Heart right ventricle (tissue), 16 donors: ENCODE data around the gene TAGLN. TPM values are rescaled to one million over a fixed set of nuclear protein-coding genes. Genes with fewer than 3 reads are reported as not detected.
A peak's percentile ranks its signal among the peaks of the same experiment; 100 is the strongest.

Source experiments
- ATAC-seq, 8 donors: fragments of 200-7000 bp; cut with Tn5 transposase; one replicate each; pipeline ENCODE4 v1.9.1; 2020; ENCODE audit warnings: mild to moderate bottlenecking in 8 of 8, moderate library complexity in 8 of 8, moderate number of reproducible peaks in 1 of 8
- DNase-seq, 2 donors: peaks; one replicate each; pipeline ENCODE4 v3.0.0-alpha.2; 2020
- H3K27ac ChIP-seq, 10 donors: fragments of 200-600 bp; sonication (generic) in 2 of 10; one replicate each; pipeline versions ENCODE4 v1.5.0 to v1.8.0; 2020 to 2022; ENCODE audit warnings: mild to moderate bottlenecking in 3 of 10
- H3K27me3 ChIP-seq, 7 donors: fragments of 200-600 bp; one replicate each; pipeline ENCODE4 v1.8.0; 2021 to 2022; ENCODE audit warnings: mild to moderate bottlenecking in 2 of 7
- H3K36me3 ChIP-seq, 9 donors: fragments of 200-600 bp; sonication (generic) in 1 of 9; one replicate each; pipeline versions ENCODE4 v1.5.0 to v1.8.0; 2020 to 2022; ENCODE audit warnings: mild to moderate bottlenecking in 2 of 9
- H3K4me1 ChIP-seq, 9 donors: fragments of 200-600 bp; sonication (generic) in 1 of 9; one replicate each; pipeline versions ENCODE4 v1.5.0 to v1.8.0; 2020 to 2022; ENCODE audit warnings: mild to moderate bottlenecking in 4 of 9
- H3K4me3 ChIP-seq, 10 donors: fragments of 200-600 bp; sonication (generic) in 2 of 10; one replicate each; pipeline versions ENCODE4 v1.5.0 to v1.8.0; 2020 to 2022; ENCODE audit warnings: mild to moderate bottlenecking in 7 of 10, moderate library complexity in 2 of 10
- H3K9me3 ChIP-seq, 11 donors: fragments of 200-600 bp in 10 of 11; sonication (generic) in 2 of 11; one replicate each; pipeline versions ENCODE4 v1.5.0 to v1.8.0; 2013 to 2022; ENCODE audit warnings: mild to moderate bottlenecking in 2 of 11, control low read depth in 1 of 11, moderate library complexity in 1 of 11
- WGBS, 2 donors: extraction: QIAGEN DNeasy Blood & Tissue Kit; methylation state at CpG; one replicate each; pipeline ENCODE4 v1.1.7; 2013; ENCODE audit warnings: inconsistent platforms in 1 of 2; 5-methylcytosine and 5-hydroxymethylcytosine counted together
- intact Hi-C, 10 donors: fragments of 100-400 bp; cut with DNase I; formaldehyde crosslinking; loops; one replicate each; pipeline versions ENCODE4 v1.11.1 to v1.14.2; 2022
- polyA plus RNA-seq, 2 donors: library from polyadenylated mRNA; stranded (reverse); fragments of 200-250 nt; gene quantifications; one replicate each; pipeline ENCODE4 v1.2.3, GENCODE V29; 2013
- total RNA-seq, 10 donors: library from RNA; stranded (reverse); fragmentation: NEBNext Ultra II Directional in 3 of 10; extraction: Animal tissue kit (Norgen Biotek cat#: 25700) in 3 of 10; gene quantifications; one replicate each; pipeline versions ENCODE4 v1.2.1 to v1.2.4, GENCODE V29; 2021 to 2023
- TF ChIP-seq, protein P1 (sequence below), 9 donors: fragments of 200-600 bp; sonication (generic) in 2 of 9; IDR thresholded peaks; one replicate each; pipeline versions ENCODE4 v1.5.0 to v1.8.0; 2021 to 2022; ENCODE audit warnings: antibody characterized with exemption in 9 of 9, mild to moderate bottlenecking in 5 of 9, moderate library complexity in 1 of 9
- donor health status: Arrhythmogenic right ventricular cardiomyopathy.
- donor health status: ischemic (EF 13 %, LVEDD 7.1; RV severe dilation, severe dysfunction).
- donor health status: healthy with polysubstance abuse.
- donor health status: DM: no; HTN: yes; CAD: no.
- donor health status: DM: no; HTN: no; CAD: no.
- donor health status: ischemic (EF 25% LVEDD 6.9; RV normal size, moderate dysfunction).
- donor health status: ischemic (EF 25% LVEDD 5.7; RV mildly dilated, moderate dysfunction).
- donor health status: healthy.
- donor health status: DM: yes; HTN: yes; CAD: no.
- donor health status: Ischemic cardiomyopathy.
- donor health status: ischemic (EF 35%, LVEDD 5.7; RV mildly dilated, moderate dysfunction).
- donor health status: nonischemic (EF 11% LVEDD 7.7; RV severe dilation, severe dysfunction).
- donor health status: DM: yes; HTN: yes; CAD: no.
- donor health status: PGD.
- donor health status: ischemic (EF 29% LVEDD 5.4; RV normal size, mild dysfunction).
- donor health status: nonischemic (EF 23%, LVEDD 6.1; RV moderate dilation, normal function).

TAGLN gene
- total and polyA plus RNA-seq, 12 donors = 71.7 to 883 (median 108) TPM

- Histone ChIP-seq H3K9me3 (no peaks in the 10 kb centered on the region), H3K4me1 (peaks cover 6 to 37% (median 29%) of the 10 kb centered on the region in 9 donors), H3K27me3 (no peaks in the 10 kb centered on the region), H3K36me3 (peaks cover 0 to 68% (median 36%) of the 10 kb centered on the region in 9 donors), H3K27ac (peak overlapping the region in 1 of 10 donors; percentile 16), H3K4me3 (no peak overlapping the region)
- TF ChIP-seq, protein P1, sequence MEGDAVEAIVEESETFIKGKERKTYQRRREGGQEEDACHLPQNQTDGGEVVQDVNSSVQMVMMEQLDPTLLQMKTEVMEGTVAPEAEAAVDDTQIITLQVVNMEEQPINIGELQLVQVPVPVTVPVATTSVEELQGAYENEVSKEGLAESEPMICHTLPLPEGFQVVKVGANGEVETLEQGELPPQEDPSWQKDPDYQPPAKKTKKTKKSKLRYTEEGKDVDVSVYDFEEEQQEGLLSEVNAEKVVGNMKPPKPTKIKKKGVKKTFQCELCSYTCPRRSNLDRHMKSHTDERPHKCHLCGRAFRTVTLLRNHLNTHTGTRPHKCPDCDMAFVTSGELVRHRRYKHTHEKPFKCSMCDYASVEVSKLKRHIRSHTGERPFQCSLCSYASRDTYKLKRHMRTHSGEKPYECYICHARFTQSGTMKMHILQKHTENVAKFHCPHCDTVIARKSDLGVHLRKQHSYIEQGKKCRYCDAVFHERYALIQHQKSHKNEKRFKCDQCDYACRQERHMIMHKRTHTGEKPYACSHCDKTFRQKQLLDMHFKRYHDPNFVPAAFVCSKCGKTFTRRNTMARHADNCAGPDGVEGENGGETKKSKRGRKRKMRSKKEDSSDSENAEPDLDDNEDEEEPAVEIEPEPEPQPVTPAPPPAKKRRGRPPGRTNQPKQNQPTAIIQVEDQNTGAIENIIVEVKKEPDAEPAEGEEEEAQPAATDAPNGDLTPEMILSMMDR (IDR thresholded peaks at IDR 0.05) = no peak
- no peak for DNase-seq
- 68 to 75% methylated on average over 9 of the region's 9 CpGs for whole genome bisulfite sequencing, 2 donors
- intact Hi-C loops = no loop called here
- ATAC-seq = no peak
These were observed 29.0 kb upstream of the TAGLN start for GRCh38 chr11:117170210-117170609.

DNA sequence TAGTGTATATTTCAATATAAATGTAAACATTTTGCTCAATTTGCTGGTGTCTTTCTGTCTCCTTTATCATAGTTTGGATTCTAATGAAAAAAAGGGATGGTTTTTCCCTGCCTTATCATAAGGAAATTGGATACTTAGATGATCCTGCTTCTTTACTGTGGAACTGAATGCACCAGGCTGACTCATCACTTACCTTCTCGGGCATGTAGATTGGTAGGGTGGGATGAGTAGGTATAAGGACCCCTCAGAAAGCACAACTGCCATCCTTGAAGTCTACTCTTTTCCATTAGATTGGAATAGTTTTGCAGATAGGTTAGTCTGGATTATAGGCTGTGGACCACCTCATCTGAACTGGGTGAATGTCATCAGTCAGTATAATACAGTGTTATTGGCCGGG lies 28.2 kb upstream of the TAGLN start:
- no peaks in the 10 kb centered on the region for H3K9me3 ChIP-seq
- TF ChIP-seq, protein P1 (IDR thresholded peaks at IDR 0.05) = no peak
- 91 to 93% methylated on average over 2 of the region's 2 CpGs for WGBS, 2 donors
- H3K27ac ChIP-seq = peak overlapping the region in 5 of 10 donors; percentile 29 to 81 (median 44)
- DNase-seq = no peak
- peak in 3 of 8 donors; percentile 3 to 8 (median 8) for ATAC-seq
- H3K4me3 ChIP-seq = no peak overlapping the region
- peaks cover 0 to 60% (median 34%) of the 10 kb centered on the region in 9 donors for H3K36me3 ChIP-seq
- intact Hi-C loops = no loop called here
- H3K27me3 ChIP-seq = no peaks in the 10 kb centered on the region
- peaks cover 6 to 37% (median 29%) of the 10 kb centered on the region in 9 donors for H3K4me1 ChIP-seq

DNA sequence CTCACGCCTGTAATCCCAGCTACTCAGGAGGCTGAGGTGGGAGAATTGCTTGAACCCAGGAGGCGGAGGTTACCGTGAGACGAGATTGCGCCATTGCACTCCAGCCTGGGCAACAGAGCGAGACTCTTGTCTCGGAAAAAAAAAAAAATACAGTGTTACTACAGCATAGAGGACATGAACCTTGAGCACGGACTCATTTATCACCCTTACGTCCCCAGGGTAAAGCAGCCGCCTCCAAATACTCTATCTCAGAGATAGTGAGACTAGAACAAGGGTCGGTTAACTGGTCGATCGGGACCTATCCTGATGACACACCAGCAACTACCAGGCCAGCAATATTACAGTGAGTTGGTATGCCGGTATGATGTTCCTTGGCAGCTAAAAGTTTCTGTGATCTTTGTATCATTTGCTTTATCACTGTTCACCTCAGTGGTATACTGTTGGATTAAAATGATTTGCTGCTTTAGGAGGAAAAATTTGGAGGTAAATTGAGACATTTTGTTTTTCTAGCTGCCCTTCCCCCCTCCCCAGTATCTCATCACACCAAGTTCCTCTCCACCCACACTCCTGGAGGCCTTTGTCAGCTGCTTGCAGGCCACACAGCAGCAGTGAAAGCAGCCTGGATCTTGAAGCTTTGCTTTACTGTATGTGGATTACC lies 27.6 kb upstream of the TAGLN start:
- 60 to 70% methylated on average over 14 of the region's 14 CpGs for WGBS, 2 donors
- no peak for DNase-seq
- peak in 6 of 8 donors; percentile 23 to 71 (median 38) for ATAC-seq
- intact Hi-C loops = no loop called here
- H3K4me1 ChIP-seq = peaks cover 6 to 37% (median 29%) of the 10 kb centered on the region in 9 donors
- peaks cover 0 to 55% (median 29%) of the 10 kb centered on the region in 9 donors for H3K36me3 ChIP-seq
- H3K9me3 ChIP-seq = no peaks in the 10 kb centered on the region
- no peak overlapping the region for H3K4me3 ChIP-seq
- H3K27me3 ChIP-seq = no peaks in the 10 kb centered on the region
- peak overlapping the region in 8 of 10 donors; percentile 29 to 81 (median 43) for H3K27ac ChIP-seq
- TF ChIP-seq, protein P1 (IDR thresholded peaks at IDR 0.05) = no peak

GRCh38 chr11:117172724-117173421 lies 26.3 kb upstream of the TAGLN start:
- Histone ChIP-seq H3K27me3 (no peaks in the 10 kb centered on the region), H3K9me3 (no peaks in the 10 kb centered on the region), H3K4me1 (peaks cover 6 to 43% (median 33%) of the 10 kb centered on the region in 9 donors), H3K27ac (peak overlapping the region in 8 of 10 donors; percentile 28 to 81 (median 53)), H3K4me3 (no peak overlapping the region), H3K36me3 (peaks cover 0 to 41% (median 17%) of the 10 kb centered on the region in 9 donors)
- TF ChIP-seq, protein P1 (IDR thresholded peaks at IDR 0.05) = no peak
- DNase-seq (no peak), ATAC-seq (peak in 7 of 8 donors; percentile 15 to 46 (median 29))
- intact Hi-C loops = no loop called here
- 58 to 64% methylated on average over 14 of the region's 14 CpGs for WGBS, 2 donors
